SK-N-SH (cell line): ENCODE measurements around the gene FYN. TPM values are rescaled to one million over a fixed set of nuclear protein-coding genes. Genes with fewer than 3 reads are reported as not detected.

Experiments used
- CTCF ChIA-PET: fragments of 300-600, 350-600 bp; formaldehyde crosslinking; extraction: SDS; loops from one replicate; lab custom pipeline; 2021; lab: Yijun Ruan, JAX
- POLR2A ChIA-PET: fragments of 350-600 bp; sonication (Branson Sonifier 250); formaldehyde crosslinking; extraction: SDS; loops from one replicate; lab custom pipeline; 2020; ENCODE audit warnings: antibody characterized with exemption, inconsistent platforms; lab: Yijun Ruan, JAX
- DNase-seq: peaks from one replicate; pipeline ENCODE4 v3.0.0; 2012
- H2AFZ ChIP-seq: fragments of 200-600 bp; sonication (generic); 2 replicates; pipeline ENCODE4 v1.8.1; 2016; ENCODE audit warnings: antibody characterized with exemption, mild to moderate bottlenecking, low read depth
- H3F3A ChIP-seq: fragments of 200-600 bp; sonication (generic); replicated peaks from 2 replicates; pipeline ENCODE3; 2016; ENCODE audit warnings: antibody characterized with exemption, mild to moderate bottlenecking; ENCODE audit not compliant: insufficient read depth
- H3K27ac ChIP-seq, 2 experiments: fragments of 200-500 bp in 1 of 2; fragments of 200-600 bp in 1 of 2; sonication (Bioruptor generic) in 1 of 2; sonication (generic), shearing (Covaris generic) in 1 of 2; 2 replicates each; pipeline versions ENCODE4 v1.5.1 to v1.6.1; 2014 to 2016; ENCODE audit warnings: low read depth in 2 of 2, inconsistent platforms in 1 of 2, low read length in 1 of 2, mild to moderate bottlenecking in 1 of 2, mixed read lengths in 1 of 2
- H3K27me3 ChIP-seq: fragments of 200-600 bp; sonication (generic), shearing (Covaris generic); 2 replicates; pipeline ENCODE4 v1.6.1; 2016; ENCODE audit warnings: mixed run types; ENCODE audit not compliant: insufficient read depth
- H3K36me3 ChIP-seq, 2 experiments: fragments of 200-500 bp in 1 of 2; fragments of 200-600 bp in 1 of 2; sonication (Bioruptor generic) in 1 of 2; sonication (generic) in 1 of 2; replicated peaks in 1 of 2; 2 replicates each; pipeline versions ENCODE3 to v1.5.1; 2014 to 2016; ENCODE audit warnings: low read length in 1 of 2, mild to moderate bottlenecking in 1 of 2; ENCODE audit not compliant: insufficient read depth in 2 of 2, control insufficient read depth in 1 of 2
- H3K4me1 ChIP-seq, 2 experiments: fragments of 200-500 bp in 1 of 2; fragments of 200-600 bp in 1 of 2; sonication (Bioruptor generic) in 1 of 2; sonication (generic), shearing (Covaris generic) in 1 of 2; 2 replicates each; pipeline versions ENCODE4 v1.5.1 to v1.6.1; 2014 to 2016; ENCODE audit warnings: low read depth in 1 of 2, low read length in 1 of 2, mixed run types in 1 of 2; ENCODE audit not compliant: insufficient read depth in 2 of 2, control insufficient read depth in 1 of 2
- H3K4me2 ChIP-seq: fragments of 200-600 bp; sonication (generic), shearing (Covaris generic); 2 replicates; pipeline ENCODE4 v1.6.1; 2017; ENCODE audit warnings: mixed run types
- H3K4me3 ChIP-seq, 2 experiments: fragments of 200-500 bp in 1 of 2; fragments of 200-600 bp in 1 of 2; sonication (Bioruptor generic) in 1 of 2; sonication (generic), shearing (Covaris generic) in 1 of 2; 2 replicates each; pipeline versions ENCODE4 v1.5.1 to v1.8.1; 2014 to 2016; ENCODE audit warnings: low read depth in 2 of 2, inconsistent platforms in 1 of 2, low read length in 1 of 2, mild to moderate bottlenecking in 1 of 2, mixed read lengths in 1 of 2, moderate library complexity in 1 of 2
- H3K79me2 ChIP-seq: fragments of 200-600 bp; sonication (generic); 2 replicates; pipeline ENCODE4 v1.8.1; 2017; ENCODE audit warnings: mild to moderate bottlenecking; ENCODE audit not compliant: insufficient read depth
- H3K9ac ChIP-seq: fragments of 200-600 bp; sonication (generic); 2 replicates; pipeline ENCODE4 v1.6.1; 2017; ENCODE audit warnings: mixed run types
- H3K9me2 ChIP-seq: fragments of 200-600 bp; sonication (generic); 2 replicates; pipeline ENCODE4 v1.6.1; 2017; ENCODE audit warnings: mixed run types
- H3K9me3 ChIP-seq: fragments of 200-600 bp; sonication (generic); 2 replicates; pipeline ENCODE4 v1.6.1; 2017; ENCODE audit warnings: mixed run types, mild to moderate bottlenecking, moderate library complexity
- H4K20me1 ChIP-seq: fragments of 200-600 bp; sonication (generic); 2 replicates; pipeline ENCODE4 v1.6.1; 2017; ENCODE audit warnings: mild to moderate bottlenecking, mixed run types; ENCODE audit not compliant: insufficient read depth
- CHD2 ChIP-seq: fragments of 150-350 bp; IDR thresholded peaks from 2 replicates; pipeline ENCODE4 v1.6.1; 2018; ENCODE audit warnings: low read length; ENCODE audit not compliant: partially characterized antibody
- EZH2phosphoT487 ChIP-seq: fragments of 200-600 bp; sonication (generic); IDR thresholded peaks from 2 replicates; pipeline ENCODE4 v1.6.1; 2017; ENCODE audit warnings: low read depth, mixed run types, mild to moderate bottlenecking, antibody characterized with exemption, moderate library complexity, borderline replicate concordance
- FOSL2 ChIP-seq: IDR thresholded peaks from 2 replicates; pipeline ENCODE4 v1.4.0; 2012; ENCODE audit warnings: low read depth, mild to moderate bottlenecking, moderate library complexity, borderline replicate concordance
- JUND ChIP-seq: IDR thresholded peaks from 2 replicates; pipeline ENCODE4 v1.4.0; 2012
- NFIC ChIP-seq: IDR thresholded peaks from 2 replicates; pipeline ENCODE4 v1.4.0; 2012; ENCODE audit warnings: borderline replicate concordance
- POLR2AphosphoS5 ChIP-seq: IDR thresholded peaks from 2 replicates; pipeline ENCODE4 v1.6.1; 2012; ENCODE audit warnings: low read depth, low read length
- SIN3A ChIP-seq: IDR thresholded peaks from 2 replicates; pipeline ENCODE4 v1.6.1; 2012; ENCODE audit warnings: low read depth, mild to moderate bottlenecking, low read length, moderate library complexity, borderline replicate concordance
- SMC3 ChIP-seq: IDR thresholded peaks from 2 replicates; pipeline ENCODE4 v1.6.1; 2012; ENCODE audit warnings: low read depth, low read length, improper control_type of control experiment
- WGBS: methylation state at CpG from one replicate; pipeline ENCODE4 v1.1.6; 2017; ENCODE audit warnings: low lambda C conversion rate; 5-methylcytosine and 5-hydroxymethylcytosine counted together
- polyA plus RNA-seq, 3 experiments: library from polyadenylated mRNA; depleted of rRNA; stranded (reverse); fragments of >200 nt; gene quantifications; 2 replicates each; pipeline ENCODE4 v1.2.3, GENCODE V29; 2012
- TF ChIP-seq, protein P1 (sequence below): fragments of 150-350 bp; IDR thresholded peaks from 2 replicates; pipeline ENCODE4 v1.6.1; 2017; ENCODE audit warnings: antibody characterized with exemption, low read length, low read depth, borderline replicate concordance
- TF ChIP-seq, protein P2 (sequence below): IDR thresholded peaks from 2 replicates; pipeline ENCODE4 v1.4.0; 2012; ENCODE audit warnings: low read depth, borderline replicate concordance
- TF ChIP-seq, protein P3 (sequence below): fragments of 150-350 bp; IDR thresholded peaks from 2 replicates; pipeline ENCODE4 v1.6.1; 2016; ENCODE audit warnings: mild to moderate bottlenecking, low read depth, low read length

FYN gene
- polyA plus RNA-seq, 1 of the 3 experiments (the other 2 are of a cell fraction) = 31.0 TPM

DNA sequence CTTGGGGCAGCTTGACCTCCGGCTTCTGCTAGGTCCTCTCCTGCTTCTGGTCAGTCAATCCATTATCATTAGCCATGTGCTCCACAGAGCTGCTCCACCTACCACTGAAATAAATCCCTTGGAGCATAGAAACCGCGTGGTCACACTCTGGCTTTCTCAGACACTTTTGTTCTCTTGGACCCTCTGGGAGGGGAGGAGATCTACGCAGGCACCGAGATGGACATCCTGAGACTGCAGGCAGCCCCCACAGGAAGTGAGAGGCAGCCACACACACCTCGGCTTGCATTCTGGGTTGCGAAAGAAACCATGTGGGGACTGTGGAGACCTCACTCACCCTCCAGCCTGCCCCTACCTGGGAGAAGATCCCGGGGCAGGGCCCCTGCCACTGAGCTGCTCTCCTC, 79.5 kb downstream of the FYN start:
- H3K9me2 ChIP-seq = no peaks in the 10 kb centered on the region
- peaks cover 26% of the 10 kb centered on the region for H3K79me2 ChIP-seq
- no peaks in the 10 kb centered on the region for H3K36me3 ChIP-seq
- peaks cover 6 to 48% of the 10 kb centered on the region in 2 experiments; a peak in 3 of 4 replicates for H3K4me1 ChIP-seq
- H3K27me3 ChIP-seq = no peaks in the 10 kb centered on the region
- H3K4me3 ChIP-seq = no peak overlapping the region
- no peaks in the 10 kb centered on the region for H3K9me3 ChIP-seq
- 91% methylated on average over 7 of the region's 8 CpGs for WGBS
- ChIA-PET POLR2A (no interaction called here), CTCF (interaction anchor here (0.9 to 1.3 kb wide), 4 partner anchors 12 to 535 kb away, joined by 3 to 5 read pairs (median 3); a partner anchor contains a TSS)
- no peaks in the 10 kb centered on the region for H4K20me1 ChIP-seq
- H3K27ac ChIP-seq = peak overlapping the region in 1 of 2 experiments; percentile 92; a peak in 2 of 4 replicates
- H3K4me2 ChIP-seq = no peak overlapping the region
- no peaks in the 10 kb centered on the region for H3F3A ChIP-seq
- DNase-seq = no peak
- no peak overlapping the region for H2AFZ ChIP-seq
- TF ChIP-seq, protein P1, sequence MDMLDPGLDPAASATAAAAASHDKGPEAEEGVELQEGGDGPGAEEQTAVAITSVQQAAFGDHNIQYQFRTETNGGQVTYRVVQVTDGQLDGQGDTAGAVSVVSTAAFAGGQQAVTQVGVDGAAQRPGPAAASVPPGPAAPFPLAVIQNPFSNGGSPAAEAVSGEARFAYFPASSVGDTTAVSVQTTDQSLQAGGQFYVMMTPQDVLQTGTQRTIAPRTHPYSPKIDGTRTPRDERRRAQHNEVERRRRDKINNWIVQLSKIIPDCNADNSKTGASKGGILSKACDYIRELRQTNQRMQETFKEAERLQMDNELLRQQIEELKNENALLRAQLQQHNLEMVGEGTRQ = no peak
- TF ChIP-seq EZH2phosphoT487 (no peak), POLR2AphosphoS5 (no peak), SIN3A (no peak), SMC3 (no peak), CHD2 (no peak), FOSL2 (no peak), NFIC (no peak), JUND (no peak)
- TF ChIP-seq, protein P2, sequence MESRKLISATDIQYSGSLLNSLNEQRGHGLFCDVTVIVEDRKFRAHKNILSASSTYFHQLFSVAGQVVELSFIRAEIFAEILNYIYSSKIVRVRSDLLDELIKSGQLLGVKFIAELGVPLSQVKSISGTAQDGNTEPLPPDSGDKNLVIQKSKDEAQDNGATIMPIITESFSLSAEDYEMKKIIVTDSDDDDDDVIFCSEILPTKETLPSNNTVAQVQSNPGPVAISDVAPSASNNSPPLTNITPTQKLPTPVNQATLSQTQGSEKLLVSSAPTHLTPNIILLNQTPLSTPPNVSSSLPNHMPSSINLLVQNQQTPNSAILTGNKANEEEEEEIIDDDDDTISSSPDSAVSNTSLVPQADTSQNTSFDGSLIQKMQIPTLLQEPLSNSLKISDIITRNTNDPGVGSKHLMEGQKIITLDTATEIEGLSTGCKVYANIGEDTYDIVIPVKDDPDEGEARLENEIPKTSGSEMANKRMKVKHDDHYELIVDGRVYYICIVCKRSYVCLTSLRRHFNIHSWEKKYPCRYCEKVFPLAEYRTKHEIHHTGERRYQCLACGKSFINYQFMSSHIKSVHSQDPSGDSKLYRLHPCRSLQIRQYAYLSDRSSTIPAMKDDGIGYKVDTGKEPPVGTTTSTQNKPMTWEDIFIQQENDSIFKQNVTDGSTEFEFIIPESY = no peak
- TF ChIP-seq, protein P3, sequence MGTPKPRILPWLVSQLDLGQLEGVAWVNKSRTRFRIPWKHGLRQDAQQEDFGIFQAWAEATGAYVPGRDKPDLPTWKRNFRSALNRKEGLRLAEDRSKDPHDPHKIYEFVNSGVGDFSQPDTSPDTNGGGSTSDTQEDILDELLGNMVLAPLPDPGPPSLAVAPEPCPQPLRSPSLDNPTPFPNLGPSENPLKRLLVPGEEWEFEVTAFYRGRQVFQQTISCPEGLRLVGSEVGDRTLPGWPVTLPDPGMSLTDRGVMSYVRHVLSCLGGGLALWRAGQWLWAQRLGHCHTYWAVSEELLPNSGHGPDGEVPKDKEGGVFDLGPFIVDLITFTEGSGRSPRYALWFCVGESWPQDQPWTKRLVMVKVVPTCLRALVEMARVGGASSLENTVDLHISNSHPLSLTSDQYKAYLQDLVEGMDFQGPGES = no peak
- no peak overlapping the region for H3K9ac ChIP-seq
